Limb (tissue), 2 donors: ENCODE results near the gene CCDC86.

Experiments used
- DNase-seq, 2 donors: peaks; one replicate each; pipeline ENCODE4 v3.0.0-alpha.2; 2016; ENCODE audit errors: extremely low spot score in 2 of 2

CCDC86 gene

DNA sequence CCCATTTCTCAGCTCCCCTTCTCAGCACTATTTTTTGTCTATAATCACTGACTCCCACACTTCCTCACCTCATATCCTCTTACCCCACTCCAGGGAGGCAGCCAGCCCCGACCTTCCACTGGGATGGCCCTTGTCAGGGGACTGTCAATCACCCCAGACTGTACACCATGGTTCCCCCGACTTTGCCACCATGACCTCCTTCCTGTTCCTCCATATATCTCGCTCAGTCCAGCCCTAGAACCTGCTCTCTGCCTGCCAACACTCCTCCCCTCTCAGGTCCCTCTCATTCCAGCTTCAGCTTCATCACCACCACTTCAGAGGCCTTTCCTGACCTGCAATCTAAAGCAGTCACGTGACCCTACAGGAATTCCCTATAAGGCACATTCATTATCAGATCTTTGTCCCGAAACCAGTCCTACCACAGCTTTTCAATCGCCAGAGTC is 48.0 kb downstream of the CCDC86 start:
- DNase-seq, result no peak

DNA sequence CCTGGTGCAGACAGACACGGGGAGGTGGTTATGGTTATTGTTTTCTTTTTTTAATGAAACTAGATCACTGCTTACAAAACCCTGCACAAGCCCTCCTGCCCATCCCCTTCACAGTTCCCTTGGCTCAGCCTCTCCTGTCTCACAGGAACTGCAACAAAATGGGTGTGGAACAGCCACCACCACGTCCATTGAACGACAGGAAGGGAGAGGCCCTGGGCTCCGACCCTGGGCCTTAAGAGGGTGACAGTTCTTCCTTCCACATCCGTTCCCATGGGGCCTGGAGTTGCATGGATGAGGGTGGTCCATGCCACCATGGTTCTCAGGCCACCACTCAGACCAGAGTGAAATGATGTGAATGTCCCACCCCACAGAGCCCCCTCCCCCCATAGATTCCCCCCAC is 48.8 kb downstream of the CCDC86 start:
- no peak for DNase-seq

GRCh38 chr11:60891103-60891741 is 49.3 kb downstream of the CCDC86 start:
- no peak for DNase-seq

DNA sequence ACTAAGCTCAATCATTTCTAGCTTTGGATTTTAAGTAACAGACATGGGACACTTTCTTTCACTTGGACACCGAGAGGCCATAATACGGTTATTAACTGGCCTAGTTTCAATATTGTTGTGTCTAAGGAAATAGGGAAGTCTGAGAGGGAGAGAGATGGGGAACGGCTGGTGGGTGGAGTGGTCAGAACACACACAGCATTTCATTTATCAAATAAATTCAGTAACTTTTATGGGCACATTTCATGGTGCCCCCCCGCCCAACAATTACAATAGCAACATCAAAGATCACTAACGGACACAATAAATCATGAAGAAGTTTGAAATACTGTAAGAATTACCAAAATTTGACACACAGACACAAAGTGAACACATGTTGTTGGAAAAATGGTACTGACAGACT is 53.8 kb downstream of the CCDC86 start:
- DNase-seq, result no peak

DNA sequence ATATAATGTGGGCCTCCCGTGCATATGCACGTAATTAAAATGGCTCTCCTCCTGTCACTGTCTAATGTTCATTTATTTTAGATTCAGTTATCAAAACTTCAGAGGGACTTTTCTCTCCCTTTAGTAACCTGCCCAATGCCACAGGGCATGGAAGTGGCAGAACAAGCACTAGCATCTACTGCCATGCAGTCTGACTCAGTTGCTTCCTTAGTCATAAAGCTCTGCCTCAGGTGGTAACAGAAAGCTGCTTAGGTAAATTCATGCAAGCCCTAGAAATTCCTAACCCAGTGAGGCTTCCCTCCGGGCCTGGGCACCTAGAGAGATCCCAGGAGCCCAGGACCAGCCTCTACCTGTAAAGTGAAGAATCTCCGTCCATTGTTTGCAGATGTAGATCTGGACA is 55.6 kb downstream of the CCDC86 start:
- no peak for DNase-seq

DNA sequence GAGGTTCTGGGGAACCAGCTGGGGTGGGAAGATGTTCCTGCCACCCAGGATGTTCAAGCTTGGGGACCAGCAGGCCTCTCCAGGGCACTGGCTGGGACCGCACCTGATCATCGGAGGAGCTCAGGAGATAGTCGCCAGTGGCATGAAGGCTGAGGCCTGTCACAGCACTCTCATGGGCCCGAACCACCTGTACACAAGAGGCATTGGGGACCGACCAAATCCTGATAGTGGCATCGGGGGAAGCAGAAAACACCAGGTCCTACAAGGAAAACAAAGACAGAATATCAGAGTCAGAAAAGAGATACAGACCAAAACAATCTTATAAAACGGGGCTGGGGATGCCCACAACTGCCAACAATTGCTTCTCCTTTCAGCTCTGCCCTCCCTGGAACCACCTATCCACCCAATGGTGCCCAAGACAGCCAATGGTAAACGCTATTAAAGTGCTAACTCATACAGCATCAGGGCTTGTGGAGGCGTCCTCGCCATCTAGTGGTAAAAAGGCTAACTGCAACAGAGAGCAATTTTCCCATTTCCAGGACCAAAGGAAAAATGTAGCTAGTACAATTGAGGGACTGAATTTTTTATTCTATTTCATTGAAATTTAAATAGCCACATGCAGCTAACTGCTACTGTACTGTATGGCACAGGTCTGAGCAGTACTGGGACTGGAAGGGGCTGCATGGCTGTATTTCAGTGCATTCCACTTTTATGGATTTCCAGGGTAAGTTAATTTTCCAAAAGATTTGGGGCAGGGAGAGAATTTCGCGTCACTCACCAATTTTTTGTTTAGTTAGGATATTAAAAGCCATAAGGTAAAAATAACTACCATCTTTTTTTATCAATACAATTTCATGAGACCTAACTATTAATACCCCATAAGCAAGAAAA is 57.4 kb downstream of the CCDC86 start:
- peak in 1 of 2 donors; percentile 53 for DNase-seq

- DNase-seq, result no peak
Observed at GRCh38 chr11:60899977-60900376, 58.1 kb downstream of the CCDC86 start.
